ENCODE results near the gene BEST2.

DNA sequence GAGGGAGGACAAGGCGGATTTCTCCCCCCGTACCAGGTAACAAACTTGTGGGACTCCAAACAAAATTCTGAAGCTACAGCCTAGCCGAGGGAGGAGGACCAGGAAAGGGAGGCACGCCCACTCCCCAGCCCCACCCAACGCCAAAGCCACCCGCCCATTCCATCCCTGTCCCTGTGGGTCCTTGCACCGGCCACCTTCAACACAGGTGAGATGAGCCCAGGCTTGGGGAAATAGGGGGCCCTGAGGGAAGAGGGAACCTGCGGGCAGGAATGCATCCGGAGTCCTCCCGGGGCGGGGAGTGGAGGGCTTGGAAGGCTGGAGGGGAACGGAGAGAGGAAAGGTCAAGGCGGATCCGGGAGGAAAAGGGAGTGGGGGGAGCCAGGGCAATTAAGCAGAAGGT is at the start of gene BEST2:
- TF ChIP-seq, protein P1, sequence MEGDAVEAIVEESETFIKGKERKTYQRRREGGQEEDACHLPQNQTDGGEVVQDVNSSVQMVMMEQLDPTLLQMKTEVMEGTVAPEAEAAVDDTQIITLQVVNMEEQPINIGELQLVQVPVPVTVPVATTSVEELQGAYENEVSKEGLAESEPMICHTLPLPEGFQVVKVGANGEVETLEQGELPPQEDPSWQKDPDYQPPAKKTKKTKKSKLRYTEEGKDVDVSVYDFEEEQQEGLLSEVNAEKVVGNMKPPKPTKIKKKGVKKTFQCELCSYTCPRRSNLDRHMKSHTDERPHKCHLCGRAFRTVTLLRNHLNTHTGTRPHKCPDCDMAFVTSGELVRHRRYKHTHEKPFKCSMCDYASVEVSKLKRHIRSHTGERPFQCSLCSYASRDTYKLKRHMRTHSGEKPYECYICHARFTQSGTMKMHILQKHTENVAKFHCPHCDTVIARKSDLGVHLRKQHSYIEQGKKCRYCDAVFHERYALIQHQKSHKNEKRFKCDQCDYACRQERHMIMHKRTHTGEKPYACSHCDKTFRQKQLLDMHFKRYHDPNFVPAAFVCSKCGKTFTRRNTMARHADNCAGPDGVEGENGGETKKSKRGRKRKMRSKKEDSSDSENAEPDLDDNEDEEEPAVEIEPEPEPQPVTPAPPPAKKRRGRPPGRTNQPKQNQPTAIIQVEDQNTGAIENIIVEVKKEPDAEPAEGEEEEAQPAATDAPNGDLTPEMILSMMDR (conservative IDR thresholded peaks at IDR 0.05; ENCODE audit: low read length): no peak
- no peak for TF ChIP-seq EZH2phosphoT487 (IDR thresholded peaks at IDR 0.05; ENCODE audit: borderline replicate concordance)

Data from Loucy (cell line).